Testis (tissue), 2 donors: ENCODE measurements around the gene MBLAC1.

Source experiments
- CTCF ChIP-seq, 3 experiments: fragments of 450-650 bp in 2 of 3; fragments of 200-600 bp in 1 of 3; sonication (generic) in 1 of 3; IDR thresholded peaks; one replicate each; pipeline ENCODE4 v1.5.1; 2016 to 2019; ENCODE audit warnings: antibody characterized with exemption in 3 of 3, mild to moderate bottlenecking in 2 of 3, moderate library complexity in 1 of 3
- POLR2A ChIP-seq: fragments of 450-650 bp; IDR thresholded peaks from one replicate; pipeline ENCODE4 v1.6.1; 2017; ENCODE audit warnings: antibody characterized with exemption, mild to moderate bottlenecking, moderate library complexity

GRCh38 chr7:100100420-100101015 is 26.2 kb upstream of the MBLAC1 start:
- TF ChIP-seq CTCF (IDR thresholded peaks at IDR 0.05) (peak in 1 of 3 experiments; percentile 8), POLR2A (no peak)
